ENCODE results near the gene CYLD. TPM values are rescaled to one million over a fixed set of nuclear protein-coding genes. Genes with fewer than 3 reads are reported as not detected.

CYLD gene
- total RNA-seq, 1 experiment from 2014 or later, result 11.9 TPM

GRCh38 chr16:50837324-50837723 is 95.4 kb downstream of the CYLD start:
- Histone ChIP-seq H3K4me1 (ENCODE audit: control insufficient read depth in 1 of 2, insufficient read depth in 2 of 2, low read length in 2 of 2) (no peaks in the 10 kb centered on the region), H3K4me2 (ENCODE audit: low read length) (no peak overlapping the region), H3K4me3 (replicated peaks in 1 of 2; ENCODE audit: low read depth in 1 of 2, low read length in 2 of 2) (no peak overlapping the region), H3K36me3 (ENCODE audit: control insufficient read depth in 1 of 2, insufficient read depth in 2 of 2, low read length in 2 of 2) (no peaks in the 10 kb centered on the region), H3K9me3 (ENCODE audit: control insufficient read depth in 1 of 2, insufficient read depth in 1 of 2, low read depth in 1 of 2, low read length in 2 of 2) (no peaks in the 10 kb centered on the region), H2AFZ (ENCODE audit: low read depth, low read length, poor library complexity, severe bottlenecking) (no peak overlapping the region), H3K9ac (ENCODE audit: low read length) (no peak overlapping the region), H4K20me1 (ENCODE audit: insufficient read depth) (no peaks in the 10 kb centered on the region), H3K27ac (ENCODE audit: low read depth, low read length) (no peak overlapping the region), H3K27me3 (ENCODE audit: insufficient read depth, low read length) (no peaks in the 10 kb centered on the region), H3K79me2 (ENCODE audit: insufficient read depth, low read length) (no peaks in the 10 kb centered on the region), H3K9me2 (ENCODE audit: insufficient read depth) (no peaks in the 10 kb centered on the region)
- ATAC-seq (no peak), DNase-seq (ENCODE audit: low read depth, low spot score) (no peak)
- CTCF ChIA-PET, result no interaction called here
- intact Hi-C loops (cut with micrococcal nuclease), result no loop called here
- TF ChIP-seq POLR2A (IDR thresholded peaks at IDR 0.05; ENCODE audit: borderline replicate concordance, extremely low read depth, insufficient read depth, insufficient read length) (no peak), EGR1 (IDR thresholded peaks at IDR 0.05; ENCODE audit: low read depth) (no peak), TCF7L2 (IDR thresholded peaks at IDR 0.05; ENCODE audit: borderline replicate concordance, extremely low read depth, insufficient read depth, insufficient read length) (no peak), POLR2AphosphoS5 (IDR thresholded peaks at IDR 0.05; ENCODE audit: low read depth, low read length) (no peak), FOSL1 (IDR thresholded peaks at IDR 0.05; ENCODE audit: low read depth) (no peak), REST (IDR thresholded peaks at IDR 0.05; ENCODE audit: low read depth) (no peak)
- RAD21 ChIA-PET (ENCODE audit: low non-redundant PET in 1 of 2, low total read pairs in 2 of 2, uncharacterized antibody in 2 of 2, unreplicated experiment in 2 of 2), result no interaction called here
- POLR2A ChIA-PET, result no interaction called here
- BruUV-seq (replicated peaks), result no TSS peak

- DNase-seq (ENCODE audit: low read depth, low spot score) (no peak), ATAC-seq (no peak)
- Histone ChIP-seq H3K4me3 (replicated peaks in 1 of 2; ENCODE audit: low read depth in 1 of 2, low read length in 2 of 2) (no peak overlapping the region), H2AFZ (ENCODE audit: low read depth, low read length, poor library complexity, severe bottlenecking) (no peak overlapping the region), H3K9me3 (ENCODE audit: control insufficient read depth in 1 of 2, insufficient read depth in 1 of 2, low read depth in 1 of 2, low read length in 2 of 2) (no peaks in the 10 kb centered on the region), H4K20me1 (ENCODE audit: insufficient read depth) (no peaks in the 10 kb centered on the region), H3K79me2 (ENCODE audit: insufficient read depth, low read length) (no peaks in the 10 kb centered on the region), H3K4me2 (ENCODE audit: low read length) (no peak overlapping the region), H3K9me2 (ENCODE audit: insufficient read depth) (no peaks in the 10 kb centered on the region), H3K36me3 (ENCODE audit: control insufficient read depth in 1 of 2, insufficient read depth in 2 of 2, low read length in 2 of 2) (no peaks in the 10 kb centered on the region), H3K9ac (ENCODE audit: low read length) (no peak overlapping the region), H3K27me3 (ENCODE audit: insufficient read depth, low read length) (no peaks in the 10 kb centered on the region), H3K4me1 (ENCODE audit: control insufficient read depth in 1 of 2, insufficient read depth in 2 of 2, low read length in 2 of 2) (no peaks in the 10 kb centered on the region), H3K27ac (ENCODE audit: low read depth, low read length) (no peak overlapping the region)
- intact Hi-C loops (cut with micrococcal nuclease), result no loop called here
- no TSS peak for BruUV-seq (replicated peaks)
- RAD21 ChIA-PET (ENCODE audit: low non-redundant PET in 1 of 2, low total read pairs in 2 of 2, uncharacterized antibody in 2 of 2, unreplicated experiment in 2 of 2), result no interaction called here
- POLR2A ChIA-PET, result no interaction called here
- CTCF ChIA-PET, result no interaction called here
- no peak for TF ChIP-seq POLR2AphosphoS5 (IDR thresholded peaks at IDR 0.05; ENCODE audit: low read depth, low read length)
- TF ChIP-seq ELF1 (IDR thresholded peaks at IDR 0.05; ENCODE audit: borderline replicate concordance, low read depth), result no peak
- no peak for TF ChIP-seq MAX (IDR thresholded peaks at IDR 0.05)
- TF ChIP-seq CBX3 (IDR thresholded peaks at IDR 0.05; ENCODE audit: low read depth), result no peak
- no peak for TF ChIP-seq EZH2 (IDR thresholded peaks at IDR 0.05)
- TF ChIP-seq ZFX (IDR thresholded peaks at IDR 0.05), result no peak
- TF ChIP-seq ATF3 (IDR thresholded peaks at IDR 0.05), result no peak
- no peak for TF ChIP-seq POLR2A (IDR thresholded peaks at IDR 0.05; ENCODE audit: borderline replicate concordance, extremely low read depth, insufficient read depth, insufficient read length)
- TF ChIP-seq SIN3A (IDR thresholded peaks at IDR 0.05; ENCODE audit: low read depth), result no peak
- no peak for TF ChIP-seq EGR1 (IDR thresholded peaks at IDR 0.05; ENCODE audit: low read depth)
- no peak for TF ChIP-seq EZH2phosphoT487 (IDR thresholded peaks at IDR 0.05; ENCODE audit: borderline replicate concordance)
- TF ChIP-seq SRF (IDR thresholded peaks at IDR 0.05; ENCODE audit: low read depth), result no peak
- TF ChIP-seq SP1 (IDR thresholded peaks at IDR 0.05; ENCODE audit: low read depth), result no peak
- no peak for TF ChIP-seq JUND (IDR thresholded peaks at IDR 0.05)
- TF ChIP-seq TCF7L2 (IDR thresholded peaks at IDR 0.05; ENCODE audit: borderline replicate concordance, extremely low read depth, insufficient read depth, insufficient read length), result no peak
- TF ChIP-seq FOSL1 (IDR thresholded peaks at IDR 0.05; ENCODE audit: low read depth), result no peak
These were observed 96.3 kb downstream of the CYLD start for GRCh38 chr16:50838165-50838564.
